HG03565 (cell line): ENCODE data around the gene RNF151.
"Not testable (repeated sequence)": the region's sequence is repeated elsewhere in the genome, so short reads cannot be mapped to it uniquely, and the experiment has no call there.

ENCODE experiments used
- ATAC-seq: cut with Tn5 transposase; IDR thresholded peaks from one replicate; pipeline ENCODE4 v1.9.1; 2021; ENCODE audit warnings: mild to moderate bottlenecking, moderate library complexity; ENCODE audit not compliant: unreplicated experiment

Gene RNF151

GRCh38 chr16:1966460-1966859, at the start of gene RNF151:
Gene RNF151 (plus strand): TSS chr16:1966856. CDS start chr16:1966882, 26 bp downstream.
- ATAC-seq: no peak

GRCh38 chr16:1917056-1917664, 49.5 kb upstream of the RNF151 start:
- ATAC-seq: no peak

DNA sequence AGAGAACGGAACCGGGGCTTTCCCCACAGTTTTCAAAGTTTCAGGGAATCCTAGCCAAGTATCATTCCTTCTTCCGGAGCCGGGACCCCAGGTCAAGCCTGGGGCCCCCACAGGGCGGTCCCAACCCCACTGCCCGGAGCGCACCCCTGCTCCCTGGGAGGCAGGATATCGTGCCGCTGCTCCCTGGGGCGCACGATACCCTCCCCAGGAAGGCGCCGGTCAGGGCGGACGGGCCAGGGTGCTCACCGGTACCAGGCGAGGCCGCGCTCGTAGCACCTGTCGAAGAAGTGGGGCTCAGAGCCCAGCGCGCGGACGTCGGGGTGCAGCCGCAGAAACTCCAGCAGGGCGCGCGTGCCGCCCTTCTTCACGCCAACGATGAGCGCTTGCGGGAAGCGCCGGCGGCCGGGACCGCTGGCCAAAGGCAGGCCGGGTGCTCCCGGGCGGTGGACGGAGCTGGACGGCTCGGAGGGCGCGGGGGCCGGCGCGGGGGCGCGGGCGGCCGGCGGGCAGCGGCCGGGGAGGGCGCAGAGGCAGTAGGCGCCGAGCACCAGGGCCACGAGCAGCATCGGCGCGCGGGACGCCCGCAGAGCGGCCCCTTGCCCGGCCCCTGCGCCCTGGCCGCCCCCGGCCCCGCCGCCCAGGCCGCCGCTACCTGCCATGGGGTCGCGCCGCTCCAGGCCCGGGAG, 48.8 kb upstream of the RNF151 start:
- ATAC-seq: no peak

DNA sequence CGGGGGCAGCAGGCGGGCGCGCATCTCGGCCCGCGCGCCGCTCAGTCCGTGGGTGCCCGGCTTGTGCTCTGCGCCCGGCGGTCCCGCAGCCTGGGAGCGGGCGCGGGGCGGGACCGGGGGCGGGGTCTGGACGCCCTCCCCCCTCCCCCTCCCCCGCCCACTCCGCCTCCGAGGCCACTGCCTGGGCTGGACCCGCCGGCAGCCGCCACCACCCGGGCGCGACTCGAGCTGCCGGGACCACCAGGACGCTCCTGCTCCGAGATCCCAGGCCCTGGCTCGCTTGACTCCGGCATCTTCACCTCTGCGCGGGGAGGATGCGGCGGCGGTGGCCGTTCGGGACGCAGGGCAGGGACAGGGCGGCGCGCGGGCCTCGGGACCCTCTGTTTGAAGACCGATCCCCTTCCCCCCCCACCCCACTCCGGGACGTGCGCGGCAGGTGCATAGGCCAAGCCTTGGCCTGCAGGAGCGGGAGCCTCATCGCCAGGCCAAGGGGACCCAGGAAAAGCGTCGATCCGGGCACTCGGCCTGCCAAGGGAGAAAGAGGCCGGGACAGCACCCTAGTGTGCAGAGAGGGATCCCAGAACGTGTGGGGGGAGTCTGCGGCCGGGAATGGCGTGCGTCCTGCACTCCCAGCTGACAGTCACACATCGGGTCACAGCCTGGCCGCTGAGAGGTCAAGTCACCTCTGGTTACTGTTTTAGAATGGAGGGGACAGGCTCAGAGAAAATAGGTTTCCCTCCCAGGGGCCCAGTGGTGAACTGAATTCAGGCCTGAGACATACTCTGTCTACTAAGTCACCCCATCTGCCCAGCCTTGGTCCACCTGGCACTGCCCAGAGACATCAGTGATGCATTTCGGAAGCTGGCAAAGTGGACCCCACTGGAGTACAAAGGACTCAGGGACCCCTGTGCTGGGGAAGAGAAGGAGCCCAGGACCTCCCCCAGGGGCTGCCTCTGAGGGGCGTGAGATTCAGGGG, 48.0 kb upstream of the RNF151 start, which contains the start of gene HS3ST6:
TSS of gene HS3ST6 (minus strand) at position 65 of the 976 bp plus-strand sequence. CDS start 92 bp downstream, outside the sequence.
- no peak for ATAC-seq

DNA sequence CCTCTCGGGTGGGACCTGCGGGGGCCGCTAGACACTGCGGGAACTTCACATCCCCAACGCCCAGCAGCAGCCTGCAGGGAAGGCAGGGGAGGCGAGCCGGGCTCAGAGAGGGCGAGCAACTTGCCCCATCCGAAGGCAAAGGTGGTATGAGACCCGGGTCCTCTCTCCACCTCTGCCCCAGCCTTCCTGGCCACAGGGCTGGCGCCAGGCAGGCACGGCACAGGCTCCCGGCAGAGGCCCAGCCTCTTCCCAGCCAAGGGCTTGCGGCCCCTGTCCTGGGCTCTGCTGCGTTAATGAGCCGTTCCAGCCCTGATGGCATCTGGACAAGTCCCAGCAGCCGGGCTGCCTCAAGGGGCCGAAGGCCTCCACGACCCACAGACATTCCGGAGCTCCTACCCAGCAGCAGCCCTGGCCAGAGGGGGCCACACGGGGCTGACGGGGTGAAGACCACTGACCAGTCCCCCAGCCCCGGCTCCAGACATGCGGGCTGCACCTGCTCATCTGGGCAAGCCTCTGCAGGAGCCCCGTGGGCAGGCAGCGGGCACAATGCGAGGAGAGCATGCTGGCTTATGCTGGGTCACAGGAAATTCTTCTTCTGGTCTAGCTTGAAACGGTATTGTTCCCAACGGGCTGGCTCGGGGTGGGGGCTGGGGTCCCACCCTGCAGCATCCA, 47.2 kb upstream of the RNF151 start:
- no peak for ATAC-seq

DNA sequence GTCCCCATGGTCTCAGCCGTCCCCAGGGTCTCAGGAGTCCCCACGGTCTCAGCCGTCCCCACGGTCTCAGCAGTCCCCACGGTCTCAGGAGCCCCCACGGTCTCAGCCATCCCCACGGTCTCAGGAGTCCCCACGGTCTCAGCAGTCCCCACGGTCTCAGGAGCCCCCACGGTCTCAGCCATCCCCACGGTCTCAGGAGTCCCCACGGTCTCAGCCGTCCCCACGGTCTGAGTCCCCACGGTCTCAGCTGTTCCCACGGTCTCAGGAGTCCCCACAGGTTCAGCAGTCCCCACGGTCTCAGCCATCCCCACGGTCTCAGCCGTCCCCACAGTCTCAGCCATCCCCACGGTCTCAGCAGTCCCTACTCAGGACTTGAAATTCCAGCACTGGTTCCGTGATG, 46.5 kb upstream of the RNF151 start:
- not testable (repeated sequence) for ATAC-seq

DNA sequence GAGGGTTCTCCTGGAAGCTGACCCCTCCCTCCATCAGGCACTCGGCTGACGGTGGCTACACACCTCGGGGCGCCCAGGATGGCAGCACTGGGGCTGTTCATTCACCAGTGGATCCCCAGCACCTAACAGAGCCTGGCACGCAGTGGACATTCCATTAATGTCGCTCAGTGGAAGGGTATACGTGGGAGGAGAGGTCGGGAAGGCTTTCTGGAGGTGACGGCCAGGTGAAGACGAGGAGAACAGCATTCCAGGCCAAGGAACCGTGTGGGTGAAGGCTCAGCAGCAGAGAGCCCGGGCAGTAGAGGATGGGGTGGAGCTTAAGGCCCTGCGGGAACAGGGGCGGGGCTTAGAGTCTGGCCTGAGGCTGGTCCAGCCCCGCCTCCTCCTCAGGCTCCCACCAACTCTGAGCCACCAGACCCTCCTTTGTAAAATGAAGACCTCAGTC, 45.9 kb upstream of the RNF151 start:
- no peak for ATAC-seq

DNA sequence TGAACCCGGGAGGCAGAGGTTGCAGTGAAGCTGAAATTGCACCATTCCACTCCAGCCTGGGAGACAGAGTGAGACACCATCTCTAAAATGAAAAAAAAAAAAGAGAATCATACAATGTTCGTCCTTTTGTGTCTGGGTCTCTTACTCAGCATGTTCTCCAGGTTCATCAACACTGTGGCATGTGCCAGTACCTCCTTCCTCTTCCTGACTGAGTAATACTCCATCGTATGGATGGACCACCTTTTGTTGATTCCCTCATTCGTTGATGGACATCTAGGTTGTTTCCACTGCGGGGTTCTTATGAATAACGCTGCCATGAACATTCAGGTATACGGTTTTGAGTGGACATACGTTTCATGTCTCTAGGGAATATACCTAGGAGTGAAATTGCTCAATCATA, 44.3 kb upstream of the RNF151 start:
- no peak for ATAC-seq

GRCh38 chr16:1923299-1924034, 43.2 kb upstream of the RNF151 start:
- no peak for ATAC-seq

- ATAC-seq: no peak
Measured at GRCh38 chr16:1924095-1924494, 42.6 kb upstream of the RNF151 start.

DNA sequence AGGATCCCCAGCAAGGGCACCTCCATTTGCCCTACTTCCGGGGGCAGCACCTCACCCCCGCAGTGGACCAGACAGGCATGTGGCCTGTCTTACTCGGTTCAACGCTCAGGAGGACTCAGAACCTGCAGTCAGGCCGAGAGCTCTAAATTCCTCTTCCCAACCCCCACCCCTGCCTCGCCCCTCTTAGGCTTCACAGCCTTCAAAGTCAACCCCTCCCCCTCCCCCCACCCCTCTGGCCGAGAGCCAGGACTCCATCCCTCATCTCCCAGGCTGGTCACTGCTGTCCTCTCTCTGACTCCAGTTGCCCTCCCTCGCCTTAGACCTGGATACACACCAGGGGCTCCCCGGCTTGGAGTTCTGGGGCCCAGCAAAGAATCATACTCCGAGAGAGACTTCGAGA, 40.4 kb upstream of the RNF151 start:
- no peak for ATAC-seq

GRCh38 chr16:1929105-1929504, 37.6 kb upstream of the RNF151 start:
- ATAC-seq: no peak

- ATAC-seq: peak; percentile 86
Measured at GRCh38 chr16:1929578-1930337, 36.9 kb upstream of the RNF151 start.

GRCh38 chr16:1930338-1930720, 36.3 kb upstream of the RNF151 start:
- no peak for ATAC-seq

- ATAC-seq: no peak
Measured at GRCh38 chr16:1932050-1933028, 34.3 kb upstream of the RNF151 start.

DNA sequence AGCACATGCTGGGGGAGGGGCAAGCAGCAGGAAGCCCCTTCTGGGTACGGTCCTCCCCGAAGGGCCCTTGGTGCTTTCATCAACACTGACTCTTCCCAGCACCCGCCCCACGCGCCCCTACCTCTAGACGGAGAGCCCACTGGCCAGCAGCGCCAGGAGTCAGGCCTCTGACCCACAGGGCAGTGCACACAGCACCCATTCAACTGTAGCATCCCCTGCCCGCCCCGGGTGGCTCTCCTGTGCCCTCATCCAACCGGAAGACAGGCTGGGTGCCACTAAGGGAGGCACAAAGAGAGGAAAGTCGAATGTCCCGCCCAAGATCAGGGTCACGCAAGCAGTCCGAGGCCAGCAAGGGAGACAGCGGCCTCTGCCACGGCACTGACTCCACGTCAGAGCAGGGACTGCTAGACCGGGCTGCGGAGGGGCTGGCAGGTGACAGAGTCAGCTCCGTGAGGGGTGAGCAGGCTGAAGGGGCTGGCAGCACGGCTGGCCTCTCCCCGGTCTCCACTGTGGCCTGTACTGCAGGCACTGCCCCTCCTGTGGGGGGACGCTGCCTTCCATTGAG, 33.5 kb upstream of the RNF151 start:
- ATAC-seq: no peak

- ATAC-seq: no peak
Measured at GRCh38 chr16:1936945-1937479, 29.6 kb upstream of the RNF151 start.

GRCh38 chr16:1938316-1938715, 28.3 kb upstream of the RNF151 start:
- no peak for ATAC-seq
